Thyroid gland (tissue), 4 donors: Measurements from ENCODE around the gene EYS. TPM values are rescaled to one million over a fixed set of nuclear protein-coding genes. Genes with fewer than 3 reads are reported as not detected.

Experiments
- DNase-seq, 2 donors: peaks; one replicate each; pipeline ENCODE4 v3.0.0-alpha.2; 2019
- H3K27ac ChIP-seq, 3 donors: fragments of 200-600 bp; sonication (generic); 1 replicate in 2 of 3; 2 replicates in 1 of 3; pipeline ENCODE4 v1.5.1; 2016 to 2019; ENCODE audit warnings: mild to moderate bottlenecking in 1 of 3, moderate library complexity in 1 of 3
- H3K27me3 ChIP-seq: fragments of 200-600 bp; sonication (generic); one replicate; pipeline ENCODE4 v1.5.1; 2019
- H3K36me3 ChIP-seq, 2 donors: fragments of 200-600 bp; sonication (generic); one replicate each; pipeline ENCODE4 v1.5.1; 2016 to 2019
- H3K4me1 ChIP-seq, 2 donors: fragments of 200-600 bp; sonication (generic); one replicate each; pipeline ENCODE4 v1.5.1; 2017 to 2019
- H3K4me3 ChIP-seq, 3 donors: fragments of 200-600 bp; sonication (generic); replicated peaks in 1 of 3; 1 replicate in 2 of 3; 2 replicates in 1 of 3; pipeline ENCODE4 v1.5.1; 2016; ENCODE audit warnings: mild to moderate bottlenecking in 1 of 3
- H3K9me3 ChIP-seq: fragments of 200-600 bp; sonication (generic); one replicate; pipeline ENCODE4 v1.5.1; 2017
- CTCF ChIP-seq, 6 experiments: fragments of 200-600 bp in 3 of 6; fragments of 450-650 bp in 3 of 6; sonication (generic) in 3 of 6; IDR thresholded peaks; one replicate each; pipeline ENCODE4 v1.5.1; 2016 to 2019; ENCODE audit warnings: antibody characterized with exemption in 6 of 6, mild to moderate bottlenecking in 2 of 6, inconsistent platforms in 1 of 6, moderate library complexity in 1 of 6
- POLR2A ChIP-seq, 2 donors: fragments of 450-650 bp; IDR thresholded peaks; one replicate each; pipeline ENCODE4 v1.6.1; 2017; ENCODE audit warnings: antibody characterized with exemption in 2 of 2, mild to moderate bottlenecking in 2 of 2, moderate library complexity in 1 of 2
- WGBS, 2 donors: methylation state at CpG; one replicate each; pipeline ENCODE4 v1.1.5; 2017; 5-methylcytosine and 5-hydroxymethylcytosine counted together
- intact Hi-C: fragments of 100-400 bp; cut with DNase I; formaldehyde crosslinking; loops from one replicate; pipeline ENCODE4 v1.15.1; 2023
- total RNA-seq, 4 donors: library from RNA; depleted of rRNA; stranded (reverse); fragments of >200 nt; gene quantifications; one replicate each; pipeline ENCODE4 v1.2.3, GENCODE V29; 2016

The EYS gene
- total RNA-seq, 4 donors from 2014 or later = not detected

- 83 to 85% methylated on average over 5 of the region's 9 CpGs for whole genome bisulfite sequencing, 2 donors
- Histone ChIP-seq H3K4me3 (no peak overlapping the region), H3K9me3 (no peaks in the 10 kb centered on the region), H3K27ac (no peak overlapping the region), H3K4me1 (no peaks in the 10 kb centered on the region), H3K27me3 (no peaks in the 10 kb centered on the region), H3K36me3 (no peaks in the 10 kb centered on the region)
- intact Hi-C loops = no loop called here
- no peak for DNase-seq
- no peak for TF ChIP-seq POLR2A (IDR thresholded peaks at IDR 0.05)
- TF ChIP-seq CTCF (IDR thresholded peaks at IDR 0.05) = no peak
Observed at GRCh38 chr6:64803470-64804166, 903.4 kb downstream of the EYS start.

- no peaks in the 10 kb centered on the region for H3K4me1 ChIP-seq
- 80 to 81% methylated on average over 4 of the region's 4 CpGs for WGBS, 2 donors
- H3K9me3 ChIP-seq = no peaks in the 10 kb centered on the region
- DNase-seq = no peak
- no peaks in the 10 kb centered on the region for H3K36me3 ChIP-seq
- intact Hi-C loops = no loop called here
- TF ChIP-seq POLR2A (IDR thresholded peaks at IDR 0.05) = no peak
- TF ChIP-seq CTCF (IDR thresholded peaks at IDR 0.05) = no peak
- no peaks in the 10 kb centered on the region for H3K27me3 ChIP-seq
- H3K27ac ChIP-seq = no peak overlapping the region
- no peak overlapping the region for H3K4me3 ChIP-seq
Observed at GRCh38 chr6:64792534-64792933, 914.5 kb downstream of the EYS start.

GRCh38 chr6:64789476-64789875, 917.5 kb downstream of the EYS start:
- no peak for DNase-seq
- WGBS, 2 donors = 83 to 87% methylated on average over 3 of the region's 3 CpGs

GRCh38 chr6:64786736-64787135, 920.3 kb downstream of the EYS start:
- no peak for TF ChIP-seq CTCF (IDR thresholded peaks at IDR 0.05)
- no peak for TF ChIP-seq POLR2A (IDR thresholded peaks at IDR 0.05)
- intact Hi-C loops = no loop called here
- Histone ChIP-seq H3K4me1 (no peaks in the 10 kb centered on the region), H3K4me3 (no peak overlapping the region), H3K36me3 (no peaks in the 10 kb centered on the region), H3K27me3 (no peaks in the 10 kb centered on the region), H3K27ac (no peak overlapping the region), H3K9me3 (no peaks in the 10 kb centered on the region)
- WGBS, 2 donors = 56 to 60% methylated on average over 2 of the region's 2 CpGs
- DNase-seq = no peak

More at GRCh38 chr6:64789476-64789875, 917.5 kb downstream of the EYS start:
- Histone ChIP-seq H3K9me3 (no peaks in the 10 kb centered on the region), H3K27ac (no peak overlapping the region), H3K27me3 (no peaks in the 10 kb centered on the region), H3K4me3 (no peak overlapping the region), H3K4me1 (no peaks in the 10 kb centered on the region), H3K36me3 (no peaks in the 10 kb centered on the region)
- TF ChIP-seq CTCF (IDR thresholded peaks at IDR 0.05) = no peak
- TF ChIP-seq POLR2A (IDR thresholded peaks at IDR 0.05) = no peak
- intact Hi-C loops = no loop called here

- Histone ChIP-seq H3K4me3 (no peak overlapping the region), H3K9me3 (no peaks in the 10 kb centered on the region), H3K27me3 (no peaks in the 10 kb centered on the region), H3K27ac (no peak overlapping the region), H3K36me3 (no peaks in the 10 kb centered on the region), H3K4me1 (no peaks in the 10 kb centered on the region)
- TF ChIP-seq CTCF (IDR thresholded peaks at IDR 0.05) (no peak), POLR2A (IDR thresholded peaks at IDR 0.05) (no peak)
- no peak for DNase-seq
- intact Hi-C loops = no loop called here
- 78 to 85% methylated on average over 3 of the region's 3 CpGs for WGBS, 2 donors
Observed at GRCh38 chr6:64782877-64783276, 924.1 kb downstream of the EYS start.
